COLO668 (cell line): ENCODE results near the gene CIT.
"Not testable (repeated sequence)": the region's sequence is repeated elsewhere in the genome, so short reads cannot be mapped to it uniquely, and the experiment has no call there.

ENCODE experiments used
- DNase-seq: peaks from one replicate; lab custom pipeline; 2025; ENCODE audit not compliant: unreplicated experiment; lab: John Stamatoyannopoulos, UW

The CIT gene, protein sequence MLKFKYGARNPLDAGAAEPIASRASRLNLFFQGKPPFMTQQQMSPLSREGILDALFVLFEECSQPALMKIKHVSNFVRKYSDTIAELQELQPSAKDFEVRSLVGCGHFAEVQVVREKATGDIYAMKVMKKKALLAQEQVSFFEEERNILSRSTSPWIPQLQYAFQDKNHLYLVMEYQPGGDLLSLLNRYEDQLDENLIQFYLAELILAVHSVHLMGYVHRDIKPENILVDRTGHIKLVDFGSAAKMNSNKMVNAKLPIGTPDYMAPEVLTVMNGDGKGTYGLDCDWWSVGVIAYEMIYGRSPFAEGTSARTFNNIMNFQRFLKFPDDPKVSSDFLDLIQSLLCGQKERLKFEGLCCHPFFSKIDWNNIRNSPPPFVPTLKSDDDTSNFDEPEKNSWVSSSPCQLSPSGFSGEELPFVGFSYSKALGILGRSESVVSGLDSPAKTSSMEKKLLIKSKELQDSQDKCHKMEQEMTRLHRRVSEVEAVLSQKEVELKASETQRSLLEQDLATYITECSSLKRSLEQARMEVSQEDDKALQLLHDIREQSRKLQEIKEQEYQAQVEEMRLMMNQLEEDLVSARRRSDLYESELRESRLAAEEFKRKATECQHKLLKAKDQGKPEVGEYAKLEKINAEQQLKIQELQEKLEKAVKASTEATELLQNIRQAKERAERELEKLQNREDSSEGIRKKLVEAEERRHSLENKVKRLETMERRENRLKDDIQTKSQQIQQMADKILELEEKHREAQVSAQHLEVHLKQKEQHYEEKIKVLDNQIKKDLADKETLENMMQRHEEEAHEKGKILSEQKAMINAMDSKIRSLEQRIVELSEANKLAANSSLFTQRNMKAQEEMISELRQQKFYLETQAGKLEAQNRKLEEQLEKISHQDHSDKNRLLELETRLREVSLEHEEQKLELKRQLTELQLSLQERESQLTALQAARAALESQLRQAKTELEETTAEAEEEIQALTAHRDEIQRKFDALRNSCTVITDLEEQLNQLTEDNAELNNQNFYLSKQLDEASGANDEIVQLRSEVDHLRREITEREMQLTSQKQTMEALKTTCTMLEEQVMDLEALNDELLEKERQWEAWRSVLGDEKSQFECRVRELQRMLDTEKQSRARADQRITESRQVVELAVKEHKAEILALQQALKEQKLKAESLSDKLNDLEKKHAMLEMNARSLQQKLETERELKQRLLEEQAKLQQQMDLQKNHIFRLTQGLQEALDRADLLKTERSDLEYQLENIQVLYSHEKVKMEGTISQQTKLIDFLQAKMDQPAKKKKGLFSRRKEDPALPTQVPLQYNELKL (N-terminal part only)

DNA sequence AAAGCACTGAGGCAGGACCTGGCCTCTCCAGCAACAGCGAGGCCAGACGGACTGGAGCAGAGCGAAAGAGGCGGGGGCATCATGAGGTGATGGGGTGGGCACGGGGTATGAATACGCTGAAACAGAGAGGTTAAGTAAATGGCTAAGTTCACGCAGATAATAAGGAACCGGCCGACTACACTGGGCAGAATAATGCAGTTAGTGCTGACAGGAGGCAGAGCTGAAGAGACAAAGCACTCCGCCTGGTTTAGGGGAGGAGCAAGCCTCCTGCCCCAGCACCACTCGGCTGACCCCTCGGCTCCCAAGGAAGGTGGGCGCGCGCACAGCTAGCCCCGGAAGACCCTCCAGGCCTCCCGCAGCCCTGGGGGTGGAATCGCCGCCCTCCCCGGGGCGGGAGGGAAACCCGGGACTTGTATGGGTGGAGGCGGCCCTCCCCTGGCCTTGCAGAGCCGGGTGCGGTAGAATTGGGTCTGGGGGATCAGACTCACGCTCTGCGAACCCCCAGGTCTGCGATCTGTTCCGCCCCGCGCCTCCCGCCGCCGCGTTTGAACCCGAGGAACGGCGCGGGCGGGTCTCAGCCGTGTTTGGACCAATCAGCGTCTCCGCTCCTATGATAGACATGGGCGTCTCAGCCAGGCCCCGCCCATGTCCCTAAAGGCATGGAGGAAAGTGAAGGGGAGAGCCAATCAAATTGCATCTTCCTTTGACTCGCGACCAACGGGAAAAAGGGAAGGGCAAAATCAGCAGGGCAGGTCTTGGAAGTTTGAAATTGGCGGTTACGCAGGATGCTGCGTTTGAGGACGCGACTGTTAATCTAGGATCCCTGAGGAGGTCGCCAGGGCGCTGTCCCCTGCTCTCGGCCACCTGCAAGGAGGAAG, at the start of gene CIT:
Gene CIT (minus strand): TSS at position 560 of the 878 bp plus-strand sequence. CDS start 1,152 bp downstream, outside the sequence.
- peak; percentile 97 for DNase-seq

DNA sequence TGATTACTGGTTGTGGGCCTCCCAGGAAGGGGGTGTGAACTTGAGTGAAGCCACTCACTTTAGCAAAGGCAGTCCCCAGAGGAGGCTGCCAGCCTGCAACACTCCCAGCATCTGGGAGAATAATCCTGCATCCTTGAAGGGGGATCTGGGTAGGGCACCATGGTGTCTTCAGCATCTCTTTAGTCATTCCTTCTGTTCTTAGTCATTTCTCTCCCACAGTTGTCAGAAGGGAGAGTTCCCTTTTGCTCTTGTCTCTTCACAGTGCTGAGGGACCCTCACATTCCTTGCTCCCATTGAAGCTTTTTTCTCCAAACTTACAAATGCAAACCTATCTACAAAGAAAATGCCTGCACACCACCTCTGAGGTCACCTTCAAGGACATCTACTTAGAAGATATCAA, 48.1 kb upstream of the CIT start:
- DNase-seq = no peak

DNA sequence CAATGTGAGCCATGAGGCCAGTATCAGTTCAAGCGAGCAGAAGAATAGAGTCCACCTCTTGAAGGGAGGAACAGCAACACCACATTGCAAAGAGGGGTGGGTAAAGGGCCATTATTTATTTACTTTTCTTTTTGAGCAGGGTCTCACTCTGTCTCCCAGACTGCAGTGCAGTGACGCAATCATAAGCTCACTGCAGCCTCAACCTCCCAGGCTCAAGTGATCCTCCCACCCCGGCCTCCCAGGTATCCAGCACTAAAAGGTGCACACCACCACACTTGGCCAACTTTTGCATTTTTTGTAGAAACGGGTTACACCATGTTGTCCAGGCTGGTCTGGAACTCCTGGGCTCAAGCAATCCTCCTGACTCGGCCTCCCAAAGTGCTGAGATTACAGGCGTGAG, 42.9 kb upstream of the CIT start:
- DNase-seq = no peak

DNA sequence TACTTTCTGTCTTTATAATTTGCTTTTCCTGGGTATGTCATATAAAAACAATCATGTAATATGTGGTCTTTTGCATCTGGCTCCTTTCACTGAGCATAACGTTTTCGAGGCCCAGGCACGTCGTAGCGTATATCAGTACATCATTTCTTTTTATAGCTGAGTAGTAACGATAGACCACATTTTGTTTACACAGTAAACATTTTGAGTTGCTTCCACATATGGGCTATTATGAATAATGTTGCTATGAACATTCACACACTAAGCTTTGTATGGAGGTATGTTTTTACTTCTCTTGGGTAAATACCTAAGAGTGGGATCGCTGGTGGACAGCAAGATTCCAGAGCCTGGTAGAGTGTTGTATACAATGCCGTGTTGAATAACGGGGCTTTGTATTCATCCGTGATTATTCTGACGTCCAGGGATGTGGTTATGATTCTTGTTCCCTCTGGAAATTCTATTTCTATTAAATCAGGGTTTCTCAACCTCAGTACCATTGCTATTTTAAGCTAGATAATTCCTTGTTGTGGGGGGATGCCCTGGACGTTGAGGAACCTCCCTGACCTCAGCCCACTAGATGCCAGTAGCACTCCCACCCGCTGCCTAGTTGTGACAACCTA, 38.9 kb upstream of the CIT start:
- no peak for DNase-seq

DNA sequence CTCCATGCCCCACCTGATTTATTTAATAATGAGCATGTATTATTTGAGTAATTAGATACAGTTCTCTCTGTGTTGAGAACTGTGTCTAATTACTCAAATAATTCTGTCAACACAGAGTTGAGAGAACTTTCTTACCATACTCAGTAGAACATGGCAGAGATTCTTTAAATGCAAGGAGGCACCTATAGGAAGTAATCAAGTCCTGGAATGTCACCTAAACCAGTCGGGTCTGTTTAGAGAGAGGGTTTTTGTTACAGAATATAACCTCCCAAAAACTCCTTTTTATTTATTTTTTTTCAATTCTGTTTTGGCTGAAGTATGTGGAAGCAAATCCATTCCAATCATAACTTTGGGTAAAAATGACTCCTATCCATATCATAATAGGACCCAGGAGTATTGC, 37.5 kb upstream of the CIT start:
- no peak for DNase-seq

DNA sequence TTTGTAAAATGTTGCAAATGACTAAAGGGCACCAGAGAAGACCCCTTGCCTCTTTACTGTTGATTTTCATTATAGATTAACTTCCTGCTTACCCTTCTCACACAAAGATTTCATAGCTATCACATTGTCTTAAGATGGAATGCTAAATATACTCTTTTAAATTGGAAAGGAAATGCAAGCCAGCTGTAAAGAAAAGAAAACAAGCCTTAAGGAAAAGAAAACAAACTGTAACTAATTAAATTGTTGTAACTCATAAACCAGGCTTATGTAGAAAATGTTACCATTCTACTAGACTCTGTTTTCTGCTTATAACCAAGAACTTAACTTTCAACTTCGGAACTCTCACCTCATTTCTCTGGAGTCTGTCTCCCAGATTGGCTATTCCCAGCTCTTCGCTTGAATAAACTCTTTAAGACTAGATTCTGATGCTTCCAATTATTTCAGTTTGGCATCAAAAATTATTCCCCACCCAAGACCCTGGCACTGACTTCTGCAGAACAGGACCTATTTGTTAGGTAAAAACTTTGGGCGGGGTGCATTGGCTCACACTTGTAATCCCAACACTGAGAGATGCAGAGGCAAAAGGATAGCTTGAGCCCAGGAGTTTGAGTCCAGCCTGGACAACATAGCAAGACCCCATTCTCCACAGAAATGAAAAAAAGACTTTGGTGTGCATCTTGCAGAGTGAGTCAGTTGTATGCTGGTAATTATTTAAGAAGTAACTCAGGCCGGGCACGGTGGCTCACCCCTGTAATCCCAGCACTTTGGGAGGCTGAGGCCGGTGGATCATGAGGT, 36.6 kb upstream of the CIT start:
- DNase-seq = no peak

DNA sequence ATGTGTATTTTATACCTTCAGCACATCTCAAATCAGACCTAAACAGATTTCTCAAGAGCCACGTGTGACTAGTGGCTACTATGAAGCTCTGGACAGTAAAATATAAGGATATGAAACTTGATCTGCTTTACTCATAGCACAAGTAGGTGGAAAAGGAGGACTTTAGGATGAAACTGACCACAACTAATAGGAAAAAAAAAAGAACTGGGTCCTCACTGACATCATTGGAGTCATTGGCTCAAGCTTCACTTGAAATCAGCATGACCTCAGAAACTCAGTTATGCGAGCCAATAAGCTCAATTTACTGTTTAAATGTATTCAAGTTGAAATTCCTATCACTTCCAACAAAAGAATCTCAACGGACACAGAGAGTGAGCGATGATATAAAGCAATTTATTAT, 34.1 kb upstream of the CIT start:
- no peak for DNase-seq

DNA sequence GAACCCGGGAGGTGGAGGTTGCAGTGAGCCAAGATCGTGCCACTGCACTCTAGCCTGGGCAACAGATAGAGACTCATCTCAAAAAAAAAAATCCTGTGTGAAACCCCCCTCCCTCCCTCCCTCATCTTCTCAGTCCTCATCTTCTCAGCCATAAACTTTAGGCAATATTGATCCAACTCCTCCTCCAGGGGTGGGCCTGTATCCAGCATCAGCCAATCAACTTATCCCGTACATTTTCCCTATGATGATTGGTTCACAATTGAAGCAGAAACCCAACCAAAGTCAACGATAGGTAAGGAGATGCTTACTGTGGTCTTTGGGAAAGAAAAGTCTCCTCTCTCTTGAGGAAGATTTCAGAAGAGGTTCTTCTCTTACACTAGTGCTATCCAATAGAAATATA, 33.5 kb upstream of the CIT start:
- no peak for DNase-seq

DNA sequence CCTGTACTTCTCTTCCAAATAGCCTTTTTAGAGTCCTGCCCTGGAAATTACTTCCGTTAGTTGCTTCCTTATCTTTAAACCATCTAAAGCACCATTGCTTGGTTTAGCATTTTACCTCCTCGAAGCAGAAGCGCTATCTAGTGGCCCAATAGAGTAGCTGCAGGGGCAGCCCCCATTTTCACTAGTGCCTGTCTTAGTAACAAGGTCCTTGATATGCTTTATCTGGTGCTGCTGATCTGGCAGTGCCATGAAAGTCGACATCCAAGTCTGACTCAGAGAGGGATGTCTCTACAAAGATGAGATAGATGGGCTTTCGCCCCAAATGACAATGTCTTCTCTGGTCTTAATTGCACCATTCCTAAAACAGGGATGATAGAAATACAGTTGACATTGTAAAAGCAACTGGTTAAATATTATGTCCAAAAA, 25.0 kb upstream of the CIT start:
- peak; percentile 54 for DNase-seq

DNA sequence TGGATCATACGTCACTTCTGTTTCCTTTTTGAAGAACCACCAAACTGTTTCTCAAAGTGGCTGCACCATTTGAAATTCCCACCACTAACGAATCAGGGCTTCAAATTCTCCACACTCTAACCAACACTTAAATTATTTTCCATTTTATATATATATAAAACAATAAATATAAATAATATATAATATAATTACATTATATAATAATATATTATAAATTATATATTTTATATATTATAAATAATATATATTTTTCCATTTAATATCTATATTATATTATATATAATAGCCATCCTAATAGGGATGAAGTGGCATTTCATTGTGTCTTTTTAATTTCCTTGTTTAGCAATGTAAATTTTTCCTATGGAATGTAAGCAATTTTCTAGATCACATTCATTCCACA, 24.6 kb upstream of the CIT start:
- DNase-seq = no peak

DNA sequence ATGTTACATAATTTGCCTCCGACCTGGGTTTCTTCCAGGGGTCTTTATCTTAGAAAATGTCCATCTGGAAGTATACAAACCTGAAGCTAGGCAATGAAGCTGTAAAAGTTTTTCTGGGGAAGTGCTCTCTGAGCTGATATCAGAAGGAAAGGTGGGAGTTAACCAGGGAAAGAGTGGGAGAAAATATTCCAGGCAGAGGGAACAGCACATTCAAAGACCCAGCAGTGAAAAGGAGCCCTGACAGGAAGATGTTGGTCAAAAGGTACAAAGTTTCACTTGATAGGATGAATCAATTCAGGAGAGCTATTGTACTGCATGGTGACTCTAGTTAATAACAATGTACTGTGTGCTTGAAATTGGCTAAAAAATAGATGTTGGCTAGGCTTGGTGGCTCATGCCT, 17.8 kb upstream of the CIT start:
- no peak for DNase-seq

DNA sequence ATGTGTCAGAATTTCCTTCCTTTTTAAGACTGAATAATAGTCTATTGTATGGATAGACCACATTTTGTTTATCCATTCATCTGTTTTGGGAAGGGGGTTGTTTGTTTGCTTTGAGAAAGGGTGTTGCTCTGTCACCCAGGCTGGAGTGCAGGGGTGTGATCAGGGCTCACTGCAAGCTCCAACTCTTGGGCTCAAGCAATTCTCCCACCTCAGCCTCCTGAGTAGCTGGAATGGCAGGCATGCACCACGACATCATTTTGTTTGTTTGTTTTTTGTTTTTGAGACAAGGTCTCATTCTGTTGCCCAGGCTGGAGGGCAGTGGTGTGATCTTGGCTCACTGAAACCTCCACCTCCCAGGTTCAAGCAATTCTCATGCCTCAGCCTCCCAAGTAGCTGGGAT, 15.5 kb upstream of the CIT start:
- not testable (repeated sequence) for DNase-seq

DNA sequence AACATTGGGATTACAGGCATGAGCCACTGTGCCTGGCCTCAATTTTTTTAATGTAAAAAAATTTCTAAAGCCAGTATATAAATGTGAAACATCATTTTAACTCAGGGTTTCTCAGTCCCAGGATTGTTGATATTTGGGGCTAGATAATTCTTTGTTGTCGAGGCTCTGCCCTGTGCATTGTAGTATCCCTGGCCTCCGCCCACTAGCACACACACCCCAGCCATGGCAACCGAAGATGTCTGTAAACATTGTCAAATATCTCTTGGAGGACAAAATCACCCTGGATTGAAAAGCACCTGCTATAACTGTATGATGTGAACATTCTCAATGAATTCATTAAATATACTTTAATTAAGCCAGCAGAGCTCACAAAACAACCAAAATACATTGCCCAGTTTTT, 8.4 kb upstream of the CIT start:
- peak; percentile 58 for DNase-seq

DNA sequence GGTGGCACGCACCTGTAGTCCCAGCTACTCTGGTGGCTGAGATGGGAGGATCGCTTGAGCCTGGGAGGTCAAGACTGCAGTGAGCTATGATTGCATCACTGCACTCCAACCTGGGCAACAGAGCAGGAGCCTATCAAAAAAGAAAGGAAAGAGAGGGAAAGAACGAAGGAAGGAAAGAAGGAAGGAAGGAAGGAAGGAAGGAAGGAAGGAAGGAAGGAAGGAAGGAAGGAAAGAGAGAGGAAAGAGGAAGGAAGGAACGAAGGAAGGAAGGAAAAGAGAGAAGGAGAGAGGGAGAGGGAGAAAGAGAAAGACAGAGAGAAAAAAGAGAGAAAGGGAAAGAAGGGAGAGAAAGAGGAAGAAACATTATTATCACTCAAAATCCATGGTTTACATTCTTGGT, 6.7 kb upstream of the CIT start:
- not testable (repeated sequence) for DNase-seq

DNA sequence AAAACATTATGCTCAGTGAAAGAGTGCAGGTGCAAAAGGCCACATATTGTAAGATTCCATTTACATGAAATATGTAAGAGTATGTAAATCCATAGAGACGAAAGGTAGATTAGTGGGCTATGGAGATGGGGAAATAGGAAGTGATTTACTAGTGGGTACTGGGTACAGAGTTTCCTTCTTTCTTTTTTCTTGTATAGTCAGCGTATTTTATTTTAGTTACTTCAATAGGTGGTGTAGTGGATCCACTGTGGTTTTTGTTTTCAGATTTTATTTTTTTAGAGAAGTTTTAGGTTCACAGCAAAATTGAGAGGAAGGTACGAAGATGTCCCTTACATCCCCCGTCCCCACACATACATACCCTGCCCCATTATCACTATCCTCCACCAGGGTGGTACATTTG, 6.1 kb upstream of the CIT start:
- DNase-seq = no peak

DNA sequence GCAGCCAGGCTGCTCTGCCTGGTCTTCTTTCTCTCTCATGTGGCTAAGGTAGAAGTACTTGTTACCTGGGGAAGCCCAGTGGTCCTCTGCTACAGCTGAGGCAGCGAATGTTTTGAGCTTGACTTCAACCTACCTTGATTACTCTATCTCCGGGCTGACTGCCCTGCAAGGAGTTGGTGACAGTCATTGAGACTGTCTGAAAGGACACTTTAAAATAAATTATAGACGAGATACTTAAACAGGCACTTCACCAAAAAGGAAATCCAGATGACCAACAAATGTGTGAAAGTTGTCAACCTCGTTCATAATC, 474 bp upstream of the CIT start:
- DNase-seq = no peak

DNA sequence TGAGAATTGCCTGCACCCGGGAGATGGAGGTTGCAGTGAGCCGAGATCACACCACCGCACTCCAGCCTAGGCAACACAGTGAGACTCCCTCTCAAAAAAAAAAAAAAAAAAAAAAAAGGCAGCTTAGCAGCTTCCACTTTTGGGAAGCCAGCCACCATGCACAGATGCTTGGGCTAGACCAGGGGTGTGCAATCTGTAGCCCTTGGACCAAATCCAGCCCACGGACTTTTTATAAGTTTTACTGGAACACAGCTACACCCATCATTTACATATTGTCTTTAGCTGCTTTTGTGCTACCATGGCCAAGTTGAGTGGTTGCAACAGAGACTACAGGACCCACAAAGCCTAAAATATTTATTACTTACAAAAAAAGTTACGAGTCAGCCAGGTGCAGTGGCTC, 6.7 kb downstream of the CIT start:
- DNase-seq = no peak

DNA sequence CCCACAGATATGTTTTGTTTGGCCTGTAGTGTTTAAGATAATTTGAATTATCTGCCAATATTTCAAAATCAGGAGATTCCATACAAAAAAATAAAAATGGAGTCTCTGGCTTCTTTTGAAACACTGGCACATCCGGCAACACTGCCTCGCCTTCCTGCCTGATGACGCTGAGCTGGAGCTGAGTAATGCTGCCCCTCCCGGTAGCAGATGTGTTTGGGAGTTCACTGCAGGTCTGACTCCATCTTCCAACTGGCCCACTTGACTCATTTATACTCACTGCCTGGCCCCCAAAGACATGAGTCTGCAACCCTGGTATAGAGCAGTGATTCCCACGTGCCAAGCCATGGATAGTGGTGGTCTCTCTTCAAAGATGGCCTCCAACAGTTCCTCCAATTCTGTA, 7.4 kb downstream of the CIT start:
- no peak for DNase-seq

DNA sequence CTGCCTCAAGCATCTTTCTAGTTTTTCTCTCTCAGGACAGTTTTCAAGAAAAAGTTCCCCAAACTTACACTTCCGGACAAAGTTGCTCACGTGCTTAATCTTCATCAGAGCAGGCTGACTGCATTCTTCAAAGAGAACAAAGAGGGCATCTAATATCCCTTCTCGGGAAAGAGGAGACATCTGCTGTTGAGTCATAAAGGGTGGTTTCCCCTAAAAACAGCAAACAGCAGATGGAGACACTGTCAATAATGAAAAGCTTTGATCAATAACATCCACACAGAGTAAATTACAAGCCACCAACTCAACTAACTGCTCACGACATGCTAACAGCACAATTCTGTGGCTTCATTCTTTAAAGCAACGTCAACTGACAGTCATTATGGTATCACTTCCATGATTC, 8.1 kb downstream of the CIT start:
- no peak for DNase-seq
